GM19324 (cell line): ENCODE data around the gene FAM114A2.

Experiments used
- ATAC-seq: cut with Tn5 transposase; IDR thresholded peaks from one replicate; pipeline ENCODE4 v1.9.1; 2021; ENCODE audit warnings: mild to moderate bottlenecking, moderate library complexity; ENCODE audit not compliant: unreplicated experiment, low FRiP score

The FAM114A2 gene

DNA sequence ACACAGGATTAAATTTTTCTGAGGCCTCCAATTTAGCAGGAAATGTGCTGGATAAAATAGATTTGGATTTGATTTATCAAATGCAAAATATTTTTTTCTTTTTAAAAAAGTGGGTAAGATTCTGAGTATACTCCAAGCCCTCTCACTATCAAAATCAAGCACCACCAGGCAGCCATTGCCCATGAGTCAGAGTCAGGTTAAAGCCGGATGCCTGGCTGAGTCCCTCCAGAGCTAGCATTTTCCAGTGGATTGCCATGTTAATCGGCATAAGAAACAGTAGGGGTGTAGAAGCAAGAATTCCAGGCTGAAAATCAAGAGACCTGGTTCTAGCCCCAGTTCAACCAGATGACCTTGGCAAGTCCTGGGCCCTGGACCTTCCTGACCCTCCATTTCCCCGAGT, 85.3 kb downstream of the FAM114A2 start:
- ATAC-seq = no peak

- no peak for ATAC-seq
Measured at GRCh38 chr5:153952893-153953292, 85.8 kb downstream of the FAM114A2 start.

- no peak for ATAC-seq
Measured at GRCh38 chr5:153952057-153952456, 86.7 kb downstream of the FAM114A2 start.

DNA sequence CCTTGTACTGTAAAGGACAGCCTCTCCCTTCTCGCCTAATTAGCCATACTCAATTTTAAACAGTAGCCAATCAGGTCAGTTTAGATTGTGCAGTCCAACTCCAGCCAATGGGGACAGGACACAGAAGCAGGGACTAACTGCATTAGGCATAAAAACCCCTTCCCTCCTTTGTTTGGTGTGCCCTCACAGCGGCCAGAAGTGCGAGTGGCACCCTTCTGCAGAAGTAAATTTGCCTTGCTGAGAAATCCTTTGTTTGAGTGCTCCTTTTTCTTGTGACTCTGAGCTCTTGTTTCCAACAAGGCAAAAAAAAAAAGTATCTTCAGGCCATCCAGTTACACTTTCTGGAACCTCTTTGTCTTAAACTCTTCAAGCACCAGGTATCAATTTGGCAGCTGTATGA, 97.4 kb downstream of the FAM114A2 start:
- ATAC-seq = no peak
